Measurements from ENCODE around the gene TLR5.

DNA sequence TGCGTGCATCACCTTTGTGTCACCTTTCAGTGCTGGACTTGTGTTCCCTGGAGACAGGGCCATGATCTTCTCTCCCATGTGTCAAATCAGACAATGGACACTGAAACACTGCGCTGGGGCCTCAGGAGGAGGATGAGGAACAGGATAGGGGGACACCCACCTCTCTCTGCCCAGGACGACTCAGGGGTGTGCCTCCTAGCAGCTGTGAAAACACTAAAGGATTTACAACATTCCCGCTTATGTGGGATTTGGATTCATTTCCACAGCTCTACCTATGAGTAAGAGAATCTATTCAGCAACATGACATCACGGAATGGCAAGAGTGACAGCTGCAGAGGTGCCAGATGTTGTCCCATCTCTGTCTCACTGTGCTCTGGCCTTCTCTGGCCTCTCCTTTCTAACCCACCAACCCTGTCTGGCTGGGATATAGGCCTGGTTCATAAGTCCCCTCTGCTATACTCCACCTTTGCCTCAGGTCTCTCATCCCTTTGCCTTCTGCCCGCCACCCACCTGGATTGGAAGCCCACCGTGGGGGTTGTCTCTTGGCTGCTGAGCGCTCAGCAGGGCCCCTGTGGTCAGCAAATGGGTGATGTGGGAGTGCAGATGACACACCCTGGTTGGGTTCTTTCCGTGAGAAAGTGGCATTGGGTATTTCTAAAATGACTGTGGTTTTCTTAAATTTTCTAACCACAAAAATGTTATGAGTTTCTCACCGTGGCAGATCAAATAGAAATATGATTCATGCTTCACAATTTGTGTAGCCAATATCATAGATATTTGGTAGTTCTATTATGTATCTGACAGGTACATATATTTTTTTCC lies 47.1 kb upstream of the TLR5 start:
- TF ChIP-seq, protein P1, sequence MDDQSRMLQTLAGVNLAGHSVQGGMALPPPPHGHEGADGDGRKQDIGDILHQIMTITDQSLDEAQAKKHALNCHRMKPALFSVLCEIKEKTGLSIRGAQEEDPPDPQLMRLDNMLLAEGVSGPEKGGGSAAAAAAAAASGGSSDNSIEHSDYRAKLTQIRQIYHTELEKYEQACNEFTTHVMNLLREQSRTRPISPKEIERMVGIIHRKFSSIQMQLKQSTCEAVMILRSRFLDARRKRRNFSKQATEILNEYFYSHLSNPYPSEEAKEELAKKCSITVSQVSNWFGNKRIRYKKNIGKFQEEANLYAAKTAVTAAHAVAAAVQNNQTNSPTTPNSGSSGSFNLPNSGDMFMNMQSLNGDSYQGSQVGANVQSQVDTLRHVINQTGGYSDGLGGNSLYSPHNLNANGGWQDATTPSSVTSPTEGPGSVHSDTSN (IDR thresholded peaks at IDR 0.05): no peak
- TF ChIP-seq CTCF (IDR thresholded peaks at IDR 0.05) (no peak), EP300 (IDR thresholded peaks at IDR 0.05; ENCODE audit: borderline replicate concordance in 1 of 2, low read depth in 1 of 2, low read length in 1 of 2) (no peak), RAD21 (IDR thresholded peaks at IDR 0.05; ENCODE audit: low read length) (no peak), IRF3 (IDR thresholded peaks at IDR 0.05; ENCODE audit: low read depth, low read length) (no peak), NRF1 (IDR thresholded peaks at IDR 0.05; ENCODE audit: low read depth, low read length) (no peak), ELF1 (IDR thresholded peaks at IDR 0.05) (no peak)
- TF ChIP-seq, protein P2, sequence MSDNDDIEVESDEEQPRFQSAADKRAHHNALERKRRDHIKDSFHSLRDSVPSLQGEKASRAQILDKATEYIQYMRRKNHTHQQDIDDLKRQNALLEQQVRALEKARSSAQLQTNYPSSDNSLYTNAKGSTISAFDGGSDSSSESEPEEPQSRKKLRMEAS (IDR thresholded peaks at IDR 0.05; ENCODE audit: low read depth): no peak
